Measurements from ENCODE around the gene NCOA3.
"Not testable (repeated sequence)": the region's sequence is repeated elsewhere in the genome, so short reads cannot be mapped to it uniquely, and the experiment has no call there.

DNA sequence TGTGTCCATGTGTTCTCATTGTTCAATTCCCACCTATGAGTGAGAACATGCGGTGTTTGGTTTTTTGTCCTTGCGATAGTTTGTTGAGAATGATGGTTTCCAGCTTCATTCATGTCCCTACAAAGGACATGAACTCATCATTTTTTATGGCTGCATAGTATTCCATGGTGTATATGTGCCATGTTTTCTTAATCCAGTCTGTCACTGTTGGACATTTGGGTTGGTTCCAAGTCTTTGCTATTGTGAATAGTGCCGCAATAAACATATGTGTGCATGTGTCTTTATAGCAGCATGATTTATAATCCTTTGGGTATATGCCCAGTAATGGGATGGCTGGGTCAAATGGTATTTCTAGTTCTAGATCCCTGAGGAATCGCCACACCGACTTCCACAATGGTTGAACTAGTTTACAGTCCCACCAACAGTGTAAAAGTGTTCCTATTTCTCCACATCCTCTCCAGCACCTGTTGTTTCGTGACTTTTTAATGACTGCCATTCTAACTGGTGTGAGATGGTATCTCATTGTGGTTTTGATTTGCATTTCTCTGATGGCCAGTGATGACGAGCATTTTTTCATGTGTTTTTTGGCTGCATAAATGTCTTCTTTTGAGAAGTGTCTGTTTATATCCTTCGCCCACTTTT, 52.0 kb downstream of the NCOA3 start:
- TF ChIP-seq, protein P1, sequence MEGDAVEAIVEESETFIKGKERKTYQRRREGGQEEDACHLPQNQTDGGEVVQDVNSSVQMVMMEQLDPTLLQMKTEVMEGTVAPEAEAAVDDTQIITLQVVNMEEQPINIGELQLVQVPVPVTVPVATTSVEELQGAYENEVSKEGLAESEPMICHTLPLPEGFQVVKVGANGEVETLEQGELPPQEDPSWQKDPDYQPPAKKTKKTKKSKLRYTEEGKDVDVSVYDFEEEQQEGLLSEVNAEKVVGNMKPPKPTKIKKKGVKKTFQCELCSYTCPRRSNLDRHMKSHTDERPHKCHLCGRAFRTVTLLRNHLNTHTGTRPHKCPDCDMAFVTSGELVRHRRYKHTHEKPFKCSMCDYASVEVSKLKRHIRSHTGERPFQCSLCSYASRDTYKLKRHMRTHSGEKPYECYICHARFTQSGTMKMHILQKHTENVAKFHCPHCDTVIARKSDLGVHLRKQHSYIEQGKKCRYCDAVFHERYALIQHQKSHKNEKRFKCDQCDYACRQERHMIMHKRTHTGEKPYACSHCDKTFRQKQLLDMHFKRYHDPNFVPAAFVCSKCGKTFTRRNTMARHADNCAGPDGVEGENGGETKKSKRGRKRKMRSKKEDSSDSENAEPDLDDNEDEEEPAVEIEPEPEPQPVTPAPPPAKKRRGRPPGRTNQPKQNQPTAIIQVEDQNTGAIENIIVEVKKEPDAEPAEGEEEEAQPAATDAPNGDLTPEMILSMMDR (IDR thresholded peaks at IDR 0.05): not testable (repeated sequence)
- not testable (repeated sequence) for TF ChIP-seq POLR2A (IDR thresholded peaks at IDR 0.05)
